SK-MEL-5 (cell line): ENCODE measurements around the gene CYTH4. TPM values are rescaled to one million over a fixed set of nuclear protein-coding genes. Genes with fewer than 3 reads are reported as not detected.

ENCODE experiments used
- DNase-seq: peaks from one replicate; pipeline ENCODE4 v3.0.0-alpha.2; 2016; ENCODE audit warnings: low read depth, low spot score
- in situ Hi-C: cut with HindIII; loops from 2 replicates; pipeline ENCODE4 v1.10.0; 2016; ENCODE audit warnings: low sequenced_read_pairs, high pct_unique_total_duplicates, low pct_unique_long_range_greater_than_20kb
- total RNA-seq: library from RNA; depleted of rRNA; stranded (reverse); fragments of >200 nt; shearing (Covaris generic); gene quantifications from 2 replicates; pipeline ENCODE4 v1.2.3, GENCODE V29; 2014

CYTH4 gene
- total RNA-seq, 1 experiment from 2014 or later: 0.08 TPM

- in situ Hi-C loops: no loop called here
- no peak for DNase-seq
Observed at GRCh38 chr22:37298748-37299495, 16.6 kb downstream of the CYTH4 start.

DNA sequence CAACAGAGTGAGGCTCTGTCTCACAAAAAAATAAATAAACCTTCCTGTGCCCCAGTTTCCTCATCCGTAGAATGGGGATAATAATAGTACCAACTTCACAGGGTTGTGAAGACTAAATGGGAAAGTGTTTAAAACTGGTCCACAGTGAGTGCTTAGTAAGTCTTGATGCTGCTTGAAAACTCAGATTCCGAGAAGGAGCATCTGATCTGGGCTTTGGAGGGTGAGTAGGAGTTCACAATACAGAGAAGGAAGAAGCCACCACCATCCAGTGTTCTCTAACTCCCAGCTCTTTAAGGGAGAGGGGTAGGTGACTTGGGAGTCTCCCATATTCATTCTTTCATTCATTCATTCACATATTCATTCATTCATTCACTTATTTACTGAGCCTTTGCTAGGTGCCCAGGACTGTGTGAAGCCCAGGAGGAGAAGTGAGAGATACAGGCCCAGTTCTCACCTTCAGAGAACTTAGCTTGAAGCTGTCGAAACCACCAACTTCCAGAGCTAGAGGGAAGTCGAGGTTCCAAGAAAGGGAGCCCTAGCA is 17.7 kb downstream of the CYTH4 start:
- in situ Hi-C loops: no loop called here
- DNase-seq: no peak

- DNase-seq: no peak
- in situ Hi-C loops: no loop called here
Observed at GRCh38 chr22:37300551-37301017, 18.3 kb downstream of the CYTH4 start.

DNA sequence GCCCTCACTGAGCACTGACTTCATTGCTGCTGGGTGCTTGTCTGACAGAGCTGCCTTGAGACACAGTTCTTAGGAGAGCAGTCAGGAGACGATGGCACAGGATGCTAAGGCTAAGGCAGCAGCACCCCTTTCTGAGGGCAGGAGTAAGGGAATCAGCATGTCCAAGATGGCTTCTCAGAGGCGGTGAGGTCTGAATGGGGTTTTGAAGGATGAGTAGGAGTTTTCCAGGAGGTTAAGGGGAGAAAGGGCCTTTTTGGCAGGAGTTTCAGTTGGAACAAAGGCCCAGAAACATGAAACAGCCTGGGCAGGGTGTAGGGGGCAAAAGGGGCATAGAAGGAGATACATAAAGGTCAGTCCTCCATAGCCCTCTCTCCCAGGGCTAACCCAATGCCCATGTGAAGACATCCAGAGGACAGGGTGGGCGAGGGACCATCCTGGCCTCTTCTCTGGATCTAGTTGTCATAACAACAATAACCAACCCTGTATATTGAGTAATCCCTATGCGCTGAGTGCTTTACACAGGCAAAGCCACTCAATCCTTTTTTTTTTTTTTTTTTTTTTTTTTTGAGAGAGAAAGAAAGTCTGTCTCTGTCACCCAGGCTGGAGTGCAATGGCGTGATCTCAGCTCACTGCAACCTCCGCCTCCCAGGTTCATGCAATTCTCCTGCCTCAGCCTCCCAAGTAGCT is 19.0 kb downstream of the CYTH4 start:
- in situ Hi-C loops: no loop called here
- DNase-seq: no peak

DNA sequence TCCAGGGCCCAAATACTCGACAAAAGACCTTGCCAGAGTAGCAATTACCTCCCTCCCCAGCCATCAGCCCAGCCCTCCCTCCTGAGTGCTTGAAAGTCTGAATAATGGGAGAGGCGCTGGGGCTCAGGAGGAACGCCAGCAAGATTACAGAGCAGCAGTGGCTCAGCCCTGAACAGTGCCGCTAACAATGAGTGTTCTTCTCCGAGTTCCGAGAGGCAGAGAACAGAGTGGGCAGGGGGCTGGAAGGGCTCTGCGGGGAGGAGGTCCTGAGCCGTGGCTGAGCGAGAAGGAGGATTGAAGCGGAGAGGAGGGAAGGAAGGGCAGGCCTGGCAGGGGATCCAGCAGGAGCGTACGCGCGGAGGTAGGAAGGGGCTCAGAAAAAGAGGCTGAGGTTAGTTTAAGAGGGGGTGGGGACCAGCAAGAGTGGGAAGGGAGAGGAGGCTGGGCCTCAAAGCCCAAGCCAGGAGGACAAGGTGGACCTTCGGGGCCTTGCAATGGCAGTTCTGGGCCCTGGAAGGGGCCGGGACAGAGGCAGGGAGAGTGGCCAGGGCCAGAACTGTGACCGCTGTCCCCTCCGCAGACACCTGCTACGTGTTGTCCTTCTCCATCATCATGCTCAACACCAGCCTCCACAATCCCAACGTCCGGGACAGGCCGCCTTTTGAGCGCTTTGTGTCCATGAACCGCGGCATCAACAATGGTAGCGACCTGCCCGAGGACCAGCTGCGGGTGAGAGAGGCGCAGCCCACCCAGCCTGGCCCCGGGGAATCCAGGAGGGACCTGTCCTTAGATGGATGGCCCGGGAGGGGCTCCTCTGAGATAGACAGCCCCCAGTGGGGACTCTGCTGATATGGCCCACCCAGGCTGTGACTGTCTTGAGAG is 20.6 kb downstream of the CYTH4 start:
- no peak for DNase-seq
- in situ Hi-C loops: no loop called here

DNA sequence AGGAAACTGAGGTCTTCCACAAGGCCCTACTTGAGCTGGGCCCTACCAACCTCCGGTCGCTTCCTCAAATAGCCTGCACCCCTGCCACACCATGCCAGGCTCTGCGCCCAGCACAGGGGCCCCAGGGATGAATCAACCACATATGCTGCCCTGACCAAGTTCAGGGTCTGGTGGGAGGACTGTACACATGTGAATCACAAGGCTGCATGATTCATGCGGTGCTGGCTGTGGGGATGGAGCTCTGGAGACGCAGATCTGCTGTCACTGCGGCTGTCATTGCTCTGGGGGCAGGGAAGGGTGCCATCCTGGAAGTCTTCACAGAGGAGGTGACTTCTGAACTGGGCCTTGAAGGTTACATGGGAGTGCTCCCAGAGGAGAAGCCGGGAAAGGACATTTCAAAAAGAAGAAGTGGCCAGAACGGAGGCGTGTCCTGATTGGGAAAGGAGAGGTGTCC is 21.5 kb downstream of the CYTH4 start:
- DNase-seq: peak; percentile 54
- in situ Hi-C loops: no loop called here

- no peak for DNase-seq
- in situ Hi-C loops: no loop called here
Observed at GRCh38 chr22:37304595-37305343, 22.5 kb downstream of the CYTH4 start.

DNA sequence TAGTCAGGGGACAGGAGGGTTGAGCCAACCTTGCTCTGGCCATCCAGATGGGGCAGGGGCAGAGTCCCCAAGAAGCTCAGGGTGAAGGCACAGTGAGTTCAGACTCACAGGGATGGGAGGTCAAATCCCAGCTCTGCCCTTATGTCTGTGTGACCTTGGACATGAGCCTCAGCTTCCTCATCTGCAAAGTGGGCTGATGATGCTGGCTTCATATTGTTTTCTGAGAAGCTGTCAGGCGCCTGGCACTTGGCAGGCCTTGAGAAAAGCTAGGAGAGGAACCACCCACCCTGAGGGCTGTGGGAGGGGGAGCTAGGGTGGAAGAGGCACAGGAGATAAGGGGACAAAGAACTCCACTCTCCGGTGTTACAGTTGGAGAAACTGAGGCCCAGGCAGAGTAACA is 23.6 kb downstream of the CYTH4 start:
- no peak for DNase-seq
- in situ Hi-C loops: no loop called here

- in situ Hi-C loops: no loop called here
- DNase-seq: no peak
Observed at GRCh38 chr22:37306494-37306829, 24.2 kb downstream of the CYTH4 start.

GRCh38 chr22:37308385-37309200 is 26.3 kb downstream of the CYTH4 start:
- no peak for DNase-seq
- in situ Hi-C loops: no loop called here

DNA sequence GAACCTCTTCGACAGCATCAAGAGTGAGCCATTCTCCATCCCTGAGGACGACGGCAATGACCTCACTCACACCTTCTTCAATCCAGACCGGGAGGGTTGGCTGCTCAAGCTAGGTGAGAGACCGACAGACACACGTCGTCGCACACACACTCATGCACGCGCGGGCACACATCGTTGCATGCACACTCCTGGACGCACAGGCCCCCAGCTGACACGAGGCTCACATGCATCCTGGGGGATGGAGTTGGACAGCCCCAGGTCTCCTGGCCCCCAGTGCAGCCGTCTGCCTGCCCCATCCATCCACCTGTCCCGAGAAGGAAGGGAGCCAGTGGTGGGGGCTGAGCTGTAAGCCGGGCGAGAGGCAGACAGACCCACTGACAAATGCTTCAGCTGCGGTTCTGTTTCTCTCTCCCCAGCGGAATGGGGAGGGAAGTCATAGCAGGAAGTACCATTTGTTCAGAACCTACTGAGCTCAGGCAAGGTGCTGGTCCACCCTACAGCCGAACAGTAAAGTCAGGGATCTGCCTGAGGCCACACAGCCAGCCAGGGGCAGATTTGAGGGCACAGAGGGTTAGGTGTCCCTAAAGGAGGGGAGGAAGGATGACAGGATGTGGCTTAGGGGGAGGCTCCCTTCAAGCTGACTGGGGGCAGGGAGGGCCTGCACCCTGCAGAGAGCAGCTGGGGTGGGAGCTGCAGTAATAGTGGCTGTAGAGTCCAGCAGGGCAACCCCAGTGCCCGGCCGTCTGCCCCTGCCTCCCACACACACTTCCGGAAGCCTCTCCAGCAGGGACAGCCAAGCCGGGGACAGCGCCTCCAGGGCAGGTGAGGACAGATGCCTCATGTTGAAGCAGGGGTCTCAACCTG is 27.1 kb downstream of the CYTH4 start:
- no peak for DNase-seq
- in situ Hi-C loops: no loop called here

DNA sequence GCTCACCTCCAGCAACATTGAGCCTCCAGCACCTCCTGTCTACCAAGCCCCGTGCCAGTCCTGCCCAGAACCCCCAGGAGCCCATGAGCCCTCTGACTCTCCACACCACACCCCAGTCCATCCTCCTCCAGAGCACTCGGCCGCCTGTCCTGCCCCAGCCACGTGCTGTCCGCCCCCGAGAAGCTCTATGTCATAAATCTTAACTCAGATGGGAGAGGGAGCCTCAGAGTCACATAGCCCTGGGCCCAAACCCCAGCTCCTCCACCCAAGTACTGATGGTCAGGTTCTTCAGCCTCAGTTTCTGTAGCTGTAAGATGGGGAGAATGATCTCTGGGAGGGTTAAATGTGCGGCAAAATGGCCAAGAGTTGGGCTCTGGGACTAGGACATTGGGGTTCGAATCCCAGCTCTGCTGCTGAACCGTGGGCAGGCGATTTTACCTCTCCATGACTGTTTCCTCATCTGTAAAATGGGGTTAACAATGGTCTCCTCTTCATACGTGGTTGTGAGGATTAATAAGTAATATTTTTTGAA is 27.8 kb downstream of the CYTH4 start:
- in situ Hi-C loops: no loop called here
- no peak for DNase-seq

DNA sequence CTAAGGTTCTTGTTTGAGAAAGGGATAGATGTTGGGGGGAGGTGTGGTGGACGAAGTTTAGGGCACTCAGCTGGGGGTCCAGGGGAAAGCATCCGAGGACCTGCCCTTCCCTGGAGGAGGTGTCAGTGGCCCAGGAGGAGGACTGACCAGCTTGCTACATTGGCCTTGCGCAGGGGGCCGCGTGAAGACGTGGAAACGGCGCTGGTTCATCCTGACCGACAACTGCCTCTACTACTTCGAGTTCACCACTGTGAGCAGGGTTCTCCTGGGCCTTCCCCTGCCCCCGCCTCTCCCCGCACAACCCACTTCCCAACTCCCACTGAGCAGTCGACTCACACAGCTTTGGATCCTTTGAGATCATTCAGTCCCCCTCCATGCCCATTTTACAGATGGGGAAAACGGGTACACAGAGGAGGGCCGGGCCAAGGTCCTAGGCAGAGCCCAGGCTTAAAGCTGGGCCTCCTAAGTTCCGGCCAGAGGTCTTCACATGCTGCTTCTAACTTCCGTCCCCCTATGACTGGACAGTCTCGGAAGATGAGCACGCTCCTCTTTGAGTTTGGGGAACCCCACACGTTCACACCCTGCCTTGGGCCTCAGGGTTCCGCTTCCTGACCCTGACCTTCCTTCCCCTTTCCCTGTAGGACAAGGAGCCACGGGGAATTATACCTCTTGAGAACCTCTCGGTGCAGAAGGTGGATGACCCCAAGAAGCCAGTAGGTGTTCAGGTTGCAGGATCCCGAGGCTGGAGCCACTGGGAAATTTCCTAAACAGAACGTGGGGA is 28.7 kb downstream of the CYTH4 start:
- in situ Hi-C loops: no loop called here

GRCh38 chr22:37311761-37312312 is 29.5 kb downstream of the CYTH4 start:
- in situ Hi-C loops: no loop called here
- no peak for DNase-seq

More for the DNA sequence above, 28.7 kb downstream of the CYTH4 start:
- no peak for DNase-seq
